Cardiac muscle cell (in vitro differentiated cells and primary cell): Measurements from ENCODE around the gene PYDC1. TPM values are rescaled to one million over a fixed set of nuclear protein-coding genes. Genes with fewer than 3 reads are reported as not detected.

Experiments used
- DNase-seq, 2 donors: peaks; one replicate each; pipeline versions ENCODE4 v3.0.0 to v3.0.0-alpha.2; 2010 to 2017; ENCODE audit warnings: low read depth in 1 of 2, low spot score in 1 of 2
- H3K27ac ChIP-seq: fragments of 200-600 bp; sonication (generic); 2 replicates; pipeline ENCODE4 v1.5.1; 2016
- H3K27me3 ChIP-seq: fragments of 200-600 bp; sonication (generic); 2 replicates; pipeline ENCODE4 v1.6.0; 2016; ENCODE audit warnings: control low read depth
- H3K36me3 ChIP-seq: fragments of 200-600 bp; sonication (generic); 2 replicates; pipeline ENCODE4 v1.5.1; 2016; ENCODE audit warnings: control low read depth
- H3K4me1 ChIP-seq: fragments of 200-600 bp; sonication (generic); 2 replicates; pipeline ENCODE4 v1.8.1; 2017; ENCODE audit warnings: low read depth, mild to moderate bottlenecking, mixed run types
- H3K4me3 ChIP-seq: fragments of 200-600 bp; sonication (generic); 2 replicates; pipeline ENCODE4 v1.5.1; 2016; ENCODE audit warnings: mild to moderate bottlenecking
- H3K9me3 ChIP-seq: fragments of 200-600 bp; sonication (generic); 2 replicates; pipeline ENCODE4 v1.5.1; 2017; ENCODE audit warnings: low read depth, mild to moderate bottlenecking, control low read depth
- CTCF ChIP-seq: IDR thresholded peaks from 2 replicates; pipeline ENCODE4 v1.5.1; 2012; ENCODE audit warnings: low read depth, mild to moderate bottlenecking, low read length
- polyA plus RNA-seq: library from polyadenylated mRNA; unstranded; fragments of >200 nt; fragmentation: Nextera tagmentation; extraction: Ambion mirVana; gene quantifications from 2 replicates; pipeline ENCODE4 v1.2.1, GENCODE V29; 2016
- total RNA-seq: library from RNA; depleted of rRNA; stranded (reverse); fragments of >200 nt; gene quantifications from 2 replicates; pipeline ENCODE4 v1.2.3, GENCODE V29; 2016

Gene PYDC1
- total and polyA plus RNA-seq, 2 experiments from 2014 or later: not detected

- no peak for TF ChIP-seq CTCF
- no peaks in the 10 kb centered on the region for H3K9me3 ChIP-seq
- H3K4me3 ChIP-seq: no peak overlapping the region
- H3K27me3 ChIP-seq: peaks cover 59% of the 10 kb centered on the region
- H3K36me3 ChIP-seq: no peaks in the 10 kb centered on the region
- DNase-seq: no peak
- H3K4me1 ChIP-seq: no peaks in the 10 kb centered on the region
- H3K27ac ChIP-seq: no peak overlapping the region
These were observed 2.3 kb upstream of the PYDC1 start for GRCh38 chr16:31219154-31219741.

GRCh38 chr16:31217136-31217530, 198 bp upstream of the PYDC1 start:
- TF ChIP-seq CTCF: no peak
- Histone ChIP-seq H3K27me3 (peaks cover 69% of the 10 kb centered on the region), H3K27ac (no peak overlapping the region), H3K4me1 (no peaks in the 10 kb centered on the region), H3K36me3 (no peaks in the 10 kb centered on the region), H3K4me3 (no peak overlapping the region), H3K9me3 (no peaks in the 10 kb centered on the region)
- no peak for DNase-seq

GRCh38 chr16:31215287-31216162, 1.4 kb downstream of the PYDC1 start:
- Histone ChIP-seq H3K4me1 (no peaks in the 10 kb centered on the region), H3K4me3 (peak overlapping the region; percentile 40), H3K36me3 (no peaks in the 10 kb centered on the region), H3K27me3 (peaks cover 67% of the 10 kb centered on the region), H3K27ac (no peak overlapping the region), H3K9me3 (no peaks in the 10 kb centered on the region)
- DNase-seq: peak; percentile 77 to 84
- no peak for TF ChIP-seq CTCF

- Histone ChIP-seq H3K27ac (no peak overlapping the region), H3K4me1 (no peaks in the 10 kb centered on the region), H3K36me3 (no peaks in the 10 kb centered on the region), H3K27me3 (peaks cover 66% of the 10 kb centered on the region), H3K9me3 (no peaks in the 10 kb centered on the region), H3K4me3 (peak overlapping the region; percentile 40)
- DNase-seq: no peak
- no peak for TF ChIP-seq CTCF
These were observed 2.1 kb downstream of the PYDC1 start for GRCh38 chr16:31214708-31215286.

- Histone ChIP-seq H3K4me3 (peak within 1 kb of the TSS; percentile 40), H3K27ac (no peak within 1 kb of the TSS), H3K9me3 (no peaks in the 10 kb centered on the region), H3K36me3 (no peaks in the 10 kb centered on the region), H3K27me3 (peaks cover 62% of the 10 kb centered on the region), H3K4me1 (no peaks in the 10 kb centered on the region)
- no peak for TF ChIP-seq CTCF
- no peak for DNase-seq
These were observed 2.8 kb downstream of the PYDC1 start, which contains the start of gene TRIM72 for GRCh38 chr16:31213877-31214707. Gene TRIM72 (plus strand): TSS chr16:31214119. CDS start chr16:31214739, 620 bp downstream.
